Measurements from ENCODE around the gene WDR70.
"Not testable (repeated sequence)": the region's sequence is repeated elsewhere in the genome, so short reads cannot be mapped to it uniquely, and the experiment has no call there.

WDR70 gene

GRCh38 chr5:37628876-37629275, 249.8 kb downstream of the WDR70 start:
- DNase-seq (ENCODE audit: low read depth in 1 of 2, low spot score in 1 of 2): no peak

GRCh38 chr5:37631939-37632338, 252.8 kb downstream of the WDR70 start:
- no peak for DNase-seq (ENCODE audit: low read depth in 1 of 2, low spot score in 1 of 2)

- no peak for DNase-seq (ENCODE audit: low read depth in 1 of 2, low spot score in 1 of 2)
Observed at GRCh38 chr5:37637165-37637845, 258.2 kb downstream of the WDR70 start.

- DNase-seq (ENCODE audit: low read depth in 1 of 2, low spot score in 1 of 2): no peak
Observed at GRCh38 chr5:37638897-37639296, 259.8 kb downstream of the WDR70 start.

GRCh38 chr5:37640088-37640487, 261.0 kb downstream of the WDR70 start:
- no peak for DNase-seq (ENCODE audit: low read depth in 1 of 2, low spot score in 1 of 2)

GRCh38 chr5:37641933-37642332, 262.8 kb downstream of the WDR70 start:
- DNase-seq (ENCODE audit: low read depth in 1 of 2, low spot score in 1 of 2): no peak

- no peak for DNase-seq (ENCODE audit: low read depth in 1 of 2, low spot score in 1 of 2)
Observed at GRCh38 chr5:37645707-37646106, 266.6 kb downstream of the WDR70 start.

- not testable (repeated sequence) for DNase-seq (ENCODE audit: low read depth in 1 of 2, low spot score in 1 of 2)
Observed at GRCh38 chr5:37654566-37654965, 275.4 kb downstream of the WDR70 start.

- no peak for DNase-seq (ENCODE audit: low read depth in 1 of 2, low spot score in 1 of 2)
Observed at GRCh38 chr5:37657046-37657445, 277.9 kb downstream of the WDR70 start.

- no peak for DNase-seq (ENCODE audit: low read depth in 1 of 2, low spot score in 1 of 2)
Observed at GRCh38 chr5:37658440-37658839, 279.3 kb downstream of the WDR70 start.

GRCh38 chr5:37660319-37660718, 281.2 kb downstream of the WDR70 start:
- no peak for DNase-seq (ENCODE audit: low read depth in 1 of 2, low spot score in 1 of 2)

GRCh38 chr5:37661227-37661920, 282.3 kb downstream of the WDR70 start:
- DNase-seq (ENCODE audit: low read depth in 1 of 2, low spot score in 1 of 2): no peak

- DNase-seq (ENCODE audit: low read depth in 1 of 2, low spot score in 1 of 2): no peak
Observed at GRCh38 chr5:37661951-37662350, 282.8 kb downstream of the WDR70 start.

- DNase-seq (ENCODE audit: low read depth in 1 of 2, low spot score in 1 of 2): no peak
Observed at GRCh38 chr5:37662362-37662761, 283.2 kb downstream of the WDR70 start.

- DNase-seq (ENCODE audit: low read depth in 1 of 2, low spot score in 1 of 2): no peak
Observed at GRCh38 chr5:37662789-37663485, 283.8 kb downstream of the WDR70 start.

GRCh38 chr5:37663538-37663937, 284.4 kb downstream of the WDR70 start:
- no peak for DNase-seq (ENCODE audit: low read depth in 1 of 2, low spot score in 1 of 2)

GRCh38 chr5:37664551-37664950, 285.4 kb downstream of the WDR70 start:
- no peak for DNase-seq (ENCODE audit: low read depth in 1 of 2, low spot score in 1 of 2)

GRCh38 chr5:37665272-37665671, 286.2 kb downstream of the WDR70 start:
- no peak for DNase-seq (ENCODE audit: low read depth in 1 of 2, low spot score in 1 of 2)

GRCh38 chr5:37665889-37666288, 286.8 kb downstream of the WDR70 start:
- DNase-seq (ENCODE audit: low read depth in 1 of 2, low spot score in 1 of 2): no peak

GRCh38 chr5:37667430-37667829, 288.3 kb downstream of the WDR70 start:
- no peak for DNase-seq (ENCODE audit: low read depth in 1 of 2, low spot score in 1 of 2)

- no peak for DNase-seq (ENCODE audit: low read depth in 1 of 2, low spot score in 1 of 2)
Observed at GRCh38 chr5:37667846-37668245, 288.7 kb downstream of the WDR70 start.

- DNase-seq (ENCODE audit: low read depth in 1 of 2, low spot score in 1 of 2): no peak
Observed at GRCh38 chr5:37668524-37669047, 289.5 kb downstream of the WDR70 start.

Data from activated T-helper 1 cell treated with anti-CD3 and anti-CD28 coated beads, Interleukin-2, amount 50 U/mL, for 16 hours (primary cell).